ENCODE data around the gene PYURF.

The PYURF gene

GRCh38 chr4:88514557-88515511 lies 8.7 kb downstream of the PYURF start:
- in situ Hi-C loops (cut with HindIII; ENCODE audit: low sequenced_read_pairs): loop anchor here (25.0 kb wide), 2 partner anchors 153 to 478 kb away; no protein-coding TSS in a partner anchor
- TF ChIP-seq, protein P1, sequence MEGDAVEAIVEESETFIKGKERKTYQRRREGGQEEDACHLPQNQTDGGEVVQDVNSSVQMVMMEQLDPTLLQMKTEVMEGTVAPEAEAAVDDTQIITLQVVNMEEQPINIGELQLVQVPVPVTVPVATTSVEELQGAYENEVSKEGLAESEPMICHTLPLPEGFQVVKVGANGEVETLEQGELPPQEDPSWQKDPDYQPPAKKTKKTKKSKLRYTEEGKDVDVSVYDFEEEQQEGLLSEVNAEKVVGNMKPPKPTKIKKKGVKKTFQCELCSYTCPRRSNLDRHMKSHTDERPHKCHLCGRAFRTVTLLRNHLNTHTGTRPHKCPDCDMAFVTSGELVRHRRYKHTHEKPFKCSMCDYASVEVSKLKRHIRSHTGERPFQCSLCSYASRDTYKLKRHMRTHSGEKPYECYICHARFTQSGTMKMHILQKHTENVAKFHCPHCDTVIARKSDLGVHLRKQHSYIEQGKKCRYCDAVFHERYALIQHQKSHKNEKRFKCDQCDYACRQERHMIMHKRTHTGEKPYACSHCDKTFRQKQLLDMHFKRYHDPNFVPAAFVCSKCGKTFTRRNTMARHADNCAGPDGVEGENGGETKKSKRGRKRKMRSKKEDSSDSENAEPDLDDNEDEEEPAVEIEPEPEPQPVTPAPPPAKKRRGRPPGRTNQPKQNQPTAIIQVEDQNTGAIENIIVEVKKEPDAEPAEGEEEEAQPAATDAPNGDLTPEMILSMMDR (IDR thresholded peaks at IDR 0.05; ENCODE audit: low read depth, low read length, missing control alignments): no peak
- H3K4me3 ChIP-seq (ENCODE audit: low read depth, low read length): no peak overlapping the region
- DNase-seq (ENCODE audit: low read depth): no peak

DNA sequence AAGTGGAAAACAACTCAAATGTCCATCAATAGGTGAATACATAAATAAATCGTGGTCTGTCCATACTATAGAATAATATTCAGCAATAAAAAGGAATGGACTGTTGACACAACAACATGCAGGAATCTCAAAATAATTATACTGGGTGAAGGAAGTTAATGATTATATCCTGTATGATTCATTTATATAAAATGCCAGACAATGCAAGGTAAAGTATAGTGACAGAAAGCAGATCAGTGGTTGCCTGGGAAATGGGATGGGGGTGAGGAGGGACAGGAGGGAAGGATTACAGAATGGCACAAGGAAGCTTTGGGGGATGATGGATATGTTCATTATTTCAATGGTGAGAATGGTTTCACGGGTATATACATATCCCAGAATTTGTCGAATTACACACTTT lies 12.3 kb downstream of the PYURF start:
- H3K4me3 ChIP-seq (ENCODE audit: low read depth, low read length): no peak overlapping the region
- TF ChIP-seq, protein P1 (IDR thresholded peaks at IDR 0.05; ENCODE audit: low read depth, low read length, missing control alignments): no peak
- no peak for DNase-seq (ENCODE audit: low read depth)
- in situ Hi-C loops (cut with HindIII; ENCODE audit: low sequenced_read_pairs): loop anchor here (25.0 kb wide), 2 partner anchors 149 to 474 kb away; no protein-coding TSS in a partner anchor

- DNase-seq (ENCODE audit: low read depth): no peak
- no peak overlapping the region for H3K4me3 ChIP-seq (ENCODE audit: low read depth, low read length)
- TF ChIP-seq, protein P1 (IDR thresholded peaks at IDR 0.05; ENCODE audit: low read depth, low read length, missing control alignments): no peak
- in situ Hi-C loops (cut with HindIII; ENCODE audit: low sequenced_read_pairs): loop anchor here (25.0 kb wide), 2 partner anchors 141 to 466 kb away; no protein-coding TSS in a partner anchor
Measured at GRCh38 chr4:88503344-88503743, 20.2 kb downstream of the PYURF start.

DNA sequence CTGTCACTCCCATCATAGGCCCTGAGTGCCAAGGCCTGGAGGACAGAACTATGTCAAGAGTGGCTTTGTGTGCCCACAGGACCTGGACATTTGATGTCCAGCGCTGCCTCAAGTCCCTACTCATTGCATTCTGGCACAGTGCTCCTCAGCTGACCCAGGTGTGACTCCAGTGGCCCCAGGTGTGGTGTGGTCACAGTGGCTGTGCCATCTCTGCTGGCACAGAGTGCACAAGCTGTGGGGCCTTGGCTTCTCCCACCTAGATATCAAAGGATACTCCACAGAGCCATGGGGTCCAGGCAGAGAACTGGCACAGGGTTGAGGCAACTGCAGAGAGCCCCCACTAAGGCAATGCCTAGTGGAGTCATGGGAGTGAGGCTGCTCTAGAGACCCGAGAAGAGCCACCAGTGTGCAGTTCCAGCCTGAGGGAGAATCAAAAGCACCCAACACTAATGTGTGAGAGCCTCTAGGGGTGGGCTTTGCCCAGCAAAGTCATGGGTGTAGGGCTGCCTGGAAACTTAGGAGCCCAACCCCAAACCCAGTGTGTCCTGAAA lies 25.6 kb downstream of the PYURF start:
- DNase-seq (ENCODE audit: low read depth): no peak
- TF ChIP-seq, protein P1 (IDR thresholded peaks at IDR 0.05; ENCODE audit: low read depth, low read length, missing control alignments): no peak
- in situ Hi-C loops (cut with HindIII; ENCODE audit: low sequenced_read_pairs): no loop called here
- H3K4me3 ChIP-seq (ENCODE audit: low read depth, low read length): no peak overlapping the region

DNA sequence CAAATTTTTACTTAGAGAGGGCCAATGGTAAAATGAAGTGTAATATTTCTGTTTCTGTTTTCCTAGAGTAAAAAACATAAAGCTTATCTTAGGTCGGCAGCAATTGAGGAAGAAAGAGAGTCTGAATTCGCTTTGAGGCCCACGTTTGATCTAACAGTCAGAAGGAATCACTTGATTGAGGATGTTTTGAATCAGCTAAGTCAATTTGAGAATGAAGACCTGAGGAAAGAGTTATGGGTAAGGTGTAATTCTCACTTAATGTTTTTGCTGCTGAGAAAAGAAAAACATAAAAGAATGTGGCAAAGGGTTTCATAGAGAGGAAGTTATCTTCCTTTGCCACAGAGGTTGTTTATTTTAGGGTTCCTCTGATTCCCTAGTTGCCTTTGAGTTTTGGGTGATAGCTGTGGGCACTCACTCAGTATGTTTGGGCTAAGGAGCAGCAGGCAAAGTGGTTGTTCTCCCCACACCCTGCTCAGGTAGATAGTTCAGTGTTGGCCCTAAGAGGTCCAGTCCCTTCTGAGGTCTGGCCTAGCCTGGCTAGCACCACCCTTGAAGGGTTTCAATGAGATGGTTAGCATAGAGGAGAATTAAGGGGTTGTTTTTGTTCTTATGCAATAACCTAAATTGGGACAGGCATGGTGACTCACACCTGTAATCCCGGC lies 34.3 kb downstream of the PYURF start:
- in situ Hi-C loops (cut with HindIII; ENCODE audit: low sequenced_read_pairs): no loop called here
- no peak for DNase-seq (ENCODE audit: low read depth)
- no peak overlapping the region for H3K4me3 ChIP-seq (ENCODE audit: low read depth, low read length)
- TF ChIP-seq, protein P1 (IDR thresholded peaks at IDR 0.05; ENCODE audit: low read depth, low read length, missing control alignments): no peak

- in situ Hi-C loops (cut with HindIII; ENCODE audit: low sequenced_read_pairs): no loop called here
- no peak for DNase-seq (ENCODE audit: low read depth)
- H3K4me3 ChIP-seq (ENCODE audit: low read depth, low read length): no peak overlapping the region
- TF ChIP-seq, protein P1 (IDR thresholded peaks at IDR 0.05; ENCODE audit: low read depth, low read length, missing control alignments): no peak
Measured at GRCh38 chr4:88481537-88481936, 42.0 kb downstream of the PYURF start.
